Parathyroid adenoma (tissue), 2 donors: ENCODE measurements around the gene GAST.
"Not testable (repeated sequence)": the region's sequence is repeated elsewhere in the genome, so short reads cannot be mapped to it uniquely, and the experiment has no call there.

Experiments
- H2AFZ ChIP-seq: fragments of 300-600 bp; sonication (generic); one replicate; pipeline ENCODE4 v1.7.0; 2017; ENCODE audit warnings: antibody characterized with exemption, mild to moderate bottlenecking
- H3K27ac ChIP-seq: fragments of 300-600 bp; sonication (generic); one replicate; pipeline ENCODE4 v1.7.0; 2017
- H3K27me3 ChIP-seq: fragments of 300-600 bp; sonication (generic); one replicate; pipeline ENCODE4 v1.7.0; 2017; ENCODE audit warnings: low read length; ENCODE audit not compliant: control insufficient read depth, insufficient read depth
- H3K36me3 ChIP-seq: fragments of 300-600 bp; sonication (generic); one replicate; pipeline ENCODE4 v1.7.0; 2017; ENCODE audit warnings: low read length; ENCODE audit not compliant: control insufficient read depth, insufficient read depth
- H3K4me1 ChIP-seq: fragments of 300-600 bp; sonication (generic); one replicate; pipeline ENCODE4 v1.7.0; 2017; ENCODE audit warnings: control low read depth
- H3K4me2 ChIP-seq: fragments of 300-600 bp; sonication (generic); one replicate; pipeline ENCODE4 v1.7.0; 2017; ENCODE audit warnings: low read length
- H3K4me3 ChIP-seq: fragments of 300-600 bp; sonication (generic); one replicate; pipeline ENCODE4 v1.7.0; 2017; ENCODE audit warnings: low read depth, low read length
- H3K79me2 ChIP-seq: fragments of 300-600 bp; sonication (generic); one replicate; pipeline ENCODE4 v1.7.0; 2017; ENCODE audit warnings: control low read depth
- H3K9ac ChIP-seq: fragments of 300-600 bp; sonication (generic); one replicate; pipeline ENCODE4 v1.7.0; 2017; ENCODE audit warnings: mild to moderate bottlenecking
- H3K9me3 ChIP-seq: fragments of 300-600 bp; sonication (generic); one replicate; pipeline ENCODE4 v1.7.0; 2017; ENCODE audit warnings: low read length; ENCODE audit not compliant: control insufficient read depth
- CTCF ChIP-seq: fragments of 300-600 bp; sonication (generic); IDR thresholded peaks from one replicate; pipeline ENCODE4 v1.7.0; 2017; ENCODE audit warnings: antibody characterized with exemption, mild to moderate bottlenecking
- donor health status: primary hyperparathyroidism.

GAST gene

GRCh38 chr17:41692722-41693521, 19.2 kb upstream of the GAST start:
- Histone ChIP-seq H3K9me3 (no peaks in the 10 kb centered on the region), H3K27ac (peak overlapping the region; percentile 8), H3K79me2 (peaks cover 6% of the 10 kb centered on the region), H3K27me3 (no peaks in the 10 kb centered on the region), H3K36me3 (no peaks in the 10 kb centered on the region), H3K4me1 (peaks cover 14% of the 10 kb centered on the region), H2AFZ (no peak overlapping the region), H3K4me2 (no peak overlapping the region), H3K4me3 (no peak overlapping the region), H3K9ac (no peak overlapping the region)
- TF ChIP-seq CTCF = no peak

- Histone ChIP-seq H3K27ac (no peak overlapping the region), H3K4me2 (no peak overlapping the region), H2AFZ (no peak overlapping the region), H3K4me3 (no peak overlapping the region), H3K4me1 (peaks cover 10% of the 10 kb centered on the region), H3K27me3 (no peaks in the 10 kb centered on the region), H3K9ac (no peak overlapping the region), H3K36me3 (no peaks in the 10 kb centered on the region), H3K9me3 (no peaks in the 10 kb centered on the region), H3K79me2 (no peaks in the 10 kb centered on the region)
- no peak for TF ChIP-seq CTCF
Measured at GRCh38 chr17:41695134-41695661, 16.9 kb upstream of the GAST start.

- Histone ChIP-seq H3K4me3 (no peak overlapping the region), H3K27me3 (no peaks in the 10 kb centered on the region), H3K36me3 (no peaks in the 10 kb centered on the region), H2AFZ (no peak overlapping the region), H3K4me2 (no peak overlapping the region), H3K27ac (no peak overlapping the region), H3K9me3 (no peaks in the 10 kb centered on the region), H3K4me1 (peaks cover 4% of the 10 kb centered on the region), H3K9ac (no peak overlapping the region), H3K79me2 (no peaks in the 10 kb centered on the region)
- TF ChIP-seq CTCF = peak; percentile 83
Measured at GRCh38 chr17:41695954-41696757, 16.0 kb upstream of the GAST start.

GRCh38 chr17:41697122-41697962, 14.8 kb upstream of the GAST start:
- Histone ChIP-seq H3K4me1 (peaks cover 3% of the 10 kb centered on the region), H3K27me3 (no peaks in the 10 kb centered on the region), H2AFZ (no peak overlapping the region), H3K27ac (no peak overlapping the region), H3K9me3 (no peaks in the 10 kb centered on the region), H3K79me2 (no peaks in the 10 kb centered on the region), H3K4me3 (peak overlapping the region; percentile 16), H3K36me3 (no peaks in the 10 kb centered on the region), H3K4me2 (no peak overlapping the region), H3K9ac (no peak overlapping the region)
- TF ChIP-seq CTCF = no peak

- not testable (repeated sequence) for H3K27me3 ChIP-seq, H3K9me3 ChIP-seq, H2AFZ ChIP-seq, H3K4me2 ChIP-seq, H3K79me2 ChIP-seq, H3K9ac ChIP-seq, H3K4me3 ChIP-seq, H3K36me3 ChIP-seq, H3K27ac ChIP-seq, H3K4me1 ChIP-seq
Measured at GRCh38 chr17:41700843-41701242, 11.3 kb upstream of the GAST start.
